HCT116 (cell line): ENCODE measurements around the gene RPS17. TPM values are rescaled to one million over a fixed set of nuclear protein-coding genes. Genes with fewer than 3 reads are reported as not detected.

Experiments
- ATAC-seq: fragments of 200-7000 bp; cut with Tn5 transposase; 2 replicates; pipeline ENCODE4 v1.9.1; 2020; ENCODE audit warnings: mild to moderate bottlenecking, moderate library complexity
- BruUV-seq: library from RNA; stranded (reverse); fragments of 400-500 nt; replicated peaks from 2 replicates; lab custom pipeline; 2021; lab: Mats Ljungman, UMichigan
- CTCF ChIA-PET: fragments of 300-600 bp; sonication (Branson Sonifier 250); formaldehyde crosslinking; loops from one replicate; lab custom pipeline; 2021; ENCODE audit warnings: antibody characterized with exemption; lab: Charles Lee
- POLR2A ChIA-PET: fragments of 300-600, 350-600 bp; sonication (Branson Sonifier 250); formaldehyde crosslinking; loops from one replicate; lab custom pipeline; 2021; ENCODE audit warnings: antibody characterized with exemption; lab: Charles Lee
- RAD21 ChIA-PET, 2 experiments: fragments of 300-600 bp; sonication (Branson Sonifier 250); formaldehyde crosslinking; loops; one replicate each; lab custom pipeline; 2023; ENCODE audit warnings: low total read pairs in 2 of 2; ENCODE audit not compliant: uncharacterized antibody in 2 of 2, unreplicated experiment in 2 of 2, low non-redundant PET in 1 of 2; lab: Charles Lee
- DNase-seq: peaks from one replicate; pipeline ENCODE4 v3.0.0-alpha.2; 2010; ENCODE audit warnings: low read depth, low spot score
- H2AFZ ChIP-seq: fragments of 200-600 bp; shearing (Covaris generic), sonication (generic); 2 replicates; pipeline ENCODE4 v1.6.1; 2017; ENCODE audit warnings: low read depth, mixed run types, mixed read lengths, antibody characterized with exemption, low read length; ENCODE audit not compliant: poor library complexity, severe bottlenecking
- H3K27ac ChIP-seq: 2 replicates; pipeline ENCODE4 v1.5.1; 2012; ENCODE audit warnings: low read depth, low read length
- H3K27me3 ChIP-seq: fragments of 200-600 bp; sonication (generic); 2 replicates; pipeline ENCODE4 v1.6.1; 2016; ENCODE audit warnings: mixed run types, low read length, mixed read lengths; ENCODE audit not compliant: insufficient read depth
- H3K36me3 ChIP-seq, 2 experiments: fragments of 200-500 bp in 1 of 2; fragments of 200-600 bp in 1 of 2; sonication (Bioruptor generic) in 1 of 2; sonication (generic) in 1 of 2; 2 replicates each; pipeline versions ENCODE4 v1.5.1 to v1.6.1; 2014 to 2016; ENCODE audit warnings: low read length in 2 of 2, inconsistent platforms in 1 of 2, mixed read lengths in 1 of 2, mixed run types in 1 of 2; ENCODE audit not compliant: insufficient read depth in 2 of 2, control insufficient read depth in 1 of 2
- H3K4me1 ChIP-seq, 2 experiments: fragments of 200-600 bp in 1 of 2; sonication (generic) in 1 of 2; 2 replicates each; pipeline versions ENCODE4 v1.5.1 to v1.6.1; 2012 to 2017; ENCODE audit warnings: low read length in 2 of 2, inconsistent platforms in 1 of 2, mild to moderate bottlenecking in 1 of 2, mixed read lengths in 1 of 2, mixed run types in 1 of 2, moderate library complexity in 1 of 2; ENCODE audit not compliant: insufficient read depth in 2 of 2, control insufficient read depth in 1 of 2
- H3K4me2 ChIP-seq: fragments of 200-600 bp; sonication (generic); 2 replicates; pipeline ENCODE4 v1.6.1; 2017; ENCODE audit warnings: mixed run types, low read length, mixed read lengths
- H3K4me3 ChIP-seq, 2 experiments: fragments of 200-600 bp in 1 of 2; sonication (generic) in 1 of 2; replicated peaks in 1 of 2; 2 replicates each; pipeline ENCODE4 v1.5.1; 2011 to 2016; ENCODE audit warnings: low read length in 2 of 2, control low read depth in 1 of 2, low read depth in 1 of 2, mild to moderate bottlenecking in 1 of 2, mixed read lengths in 1 of 2, mixed run types in 1 of 2
- H3K79me2 ChIP-seq: fragments of 200-600 bp; sonication (generic); 2 replicates; pipeline ENCODE4 v1.6.1; 2017; ENCODE audit warnings: mild to moderate bottlenecking, mixed run types, low read length, moderate library complexity, mixed read lengths; ENCODE audit not compliant: insufficient read depth
- H3K9ac ChIP-seq: fragments of 200-600 bp; sonication (generic); 2 replicates; pipeline ENCODE4 v1.6.1; 2016; ENCODE audit warnings: low read length, mixed read lengths
- H3K9me2 ChIP-seq: fragments of 200-600 bp; sonication (generic), shearing (Covaris generic); 2 replicates; pipeline ENCODE4 v1.6.1; 2017; ENCODE audit warnings: mixed run types, mild to moderate bottlenecking, moderate library complexity; ENCODE audit not compliant: insufficient read depth
- H3K9me3 ChIP-seq, 2 experiments: fragments of 200-500 bp in 1 of 2; fragments of 200-600 bp in 1 of 2; sonication (Bioruptor generic) in 1 of 2; sonication (generic) in 1 of 2; 2 replicates each; pipeline ENCODE4 v1.6.1; 2014 to 2017; ENCODE audit warnings: low read length in 2 of 2, mixed read lengths in 2 of 2, inconsistent platforms in 1 of 2, low read depth in 1 of 2, mild to moderate bottlenecking in 1 of 2, mixed run types in 1 of 2, moderate library complexity in 1 of 2; ENCODE audit not compliant: control insufficient read depth in 1 of 2, insufficient read depth in 1 of 2
- H4K20me1 ChIP-seq: fragments of 200-600 bp; sonication (generic), shearing (Covaris generic); 2 replicates; pipeline ENCODE4 v1.6.1; 2017; ENCODE audit warnings: mixed run types, mild to moderate bottlenecking, moderate library complexity; ENCODE audit not compliant: insufficient read depth
- ATF3 ChIP-seq: IDR thresholded peaks from 2 replicates; pipeline ENCODE4 v1.6.1; 2012
- EZH2 ChIP-seq: fragments of 200-600 bp; sonication (generic); IDR thresholded peaks from 2 replicates; pipeline ENCODE4 v1.6.1; 2017; ENCODE audit warnings: antibody characterized with exemption, mixed run types
- FOSL1 ChIP-seq: IDR thresholded peaks from 2 replicates; pipeline ENCODE4 v1.6.1; 2012; ENCODE audit warnings: low read depth
- POLR2A ChIP-seq: IDR thresholded peaks from 2 replicates; pipeline ENCODE4 v1.7.0; 2011; ENCODE audit warnings: borderline replicate concordance; ENCODE audit not compliant: insufficient read depth, insufficient read length; ENCODE audit errors: extremely low read depth
- SIN3A ChIP-seq: IDR thresholded peaks from 2 replicates; pipeline ENCODE4 v1.6.1; 2012; ENCODE audit warnings: low read depth
- SRF ChIP-seq: IDR thresholded peaks from 2 replicates; pipeline ENCODE4 v1.6.1; 2012; ENCODE audit warnings: low read depth
- YY1 ChIP-seq: IDR thresholded peaks from 2 replicates; pipeline ENCODE4 v1.6.1; 2011; ENCODE audit warnings: low read length, low read depth, moderate library complexity, mild to moderate bottlenecking; ENCODE audit not compliant: insufficient replicate concordance; ENCODE audit errors: extremely low read depth
- ZBTB33 ChIP-seq: IDR thresholded peaks from 2 replicates; pipeline ENCODE4 v1.6.1; 2011; ENCODE audit warnings: mild to moderate bottlenecking, low read length, moderate library complexity; ENCODE audit not compliant: insufficient replicate concordance; ENCODE audit errors: extremely low read depth
- ZFX ChIP-seq: fragments of 450-650 bp; IDR thresholded peaks from 2 replicates; pipeline ENCODE4 v1.6.1; 2017
- intact Hi-C: fragments of 100-400 bp; cut with micrococcal nuclease; formaldehyde crosslinking; loops from 2 replicates; pipeline ENCODE4 v1.10.0; 2022
- total RNA-seq: library from RNA; stranded (reverse); gene quantifications from one replicate; pipeline ENCODE4 v1.2.1, GENCODE V29; 2021; ENCODE audit not compliant: unreplicated experiment

The RPS17 gene
- total RNA-seq, 1 experiment from 2014 or later: 2,385 TPM

GRCh38 chr15:82537351-82537908, 2.8 kb downstream of the RPS17 start:
- Histone ChIP-seq H3K27me3 (no peaks in the 10 kb centered on the region), H3K4me3 (no peak overlapping the region), H3K9me2 (no peaks in the 10 kb centered on the region), H3K79me2 (peaks cover 42% of the 10 kb centered on the region), H4K20me1 (peaks cover 23% of the 10 kb centered on the region), H2AFZ (no peak overlapping the region), H3K27ac (peak overlapping the region; percentile 12; the same call in 1 of the 2 replicates), H3K9ac (no peak overlapping the region), H3K4me1 (peaks cover 0 to 18% of the 10 kb centered on the region in 2 experiments; a peak in 3 of 4 replicates), H3K4me2 (no peak overlapping the region), H3K36me3 (peaks cover 34 to 45% of the 10 kb centered on the region in 2 experiments), H3K9me3 (no peaks in the 10 kb centered on the region)
- ChIA-PET RAD21 (no interaction called here), CTCF (no interaction called here), POLR2A (no interaction called here)
- intact Hi-C loops: loop anchor here (10.0 kb wide), 1 partner anchor 467 kb away; no protein-coding TSS in a partner anchor
- ATAC-seq: no peak
- DNase-seq: no peak
- TF ChIP-seq YY1 (no peak), SIN3A (no peak), POLR2A (no peak), ATF3 (no peak), SRF (no peak), ZFX (no peak), FOSL1 (no peak), ZBTB33 (no peak), EZH2 (no peak)
- BruUV-seq: no TSS peak
